Renal cortical epithelial cell (primary cell): Measurements from ENCODE around the gene SELENOO. TPM values are rescaled to one million over a fixed set of nuclear protein-coding genes. Genes with fewer than 3 reads are reported as not detected.

Source experiments
- DNase-seq: peaks from one replicate; pipeline ENCODE4 v3.0.0-alpha.2; 2011; ENCODE audit warnings: low read depth
- total RNA-seq: library from RNA; depleted of rRNA; stranded (reverse); fragments of >200 nt; gene quantifications from 2 replicates; pipeline ENCODE4 v1.2.3, GENCODE V29; 2014

SELENOO gene
- total RNA-seq, 1 donor from 2014 or later, result 26.7 TPM

GRCh38 chr22:50185375-50186087, 15.3 kb upstream of the SELENOO start, which contains the start of gene TRABD:
Gene TRABD, plus strand, starts transcription at chr22:50185913. Its CDS starts 7,148 bp downstream, at chr22:50193061.
- DNase-seq, result peak; percentile 50

DNA sequence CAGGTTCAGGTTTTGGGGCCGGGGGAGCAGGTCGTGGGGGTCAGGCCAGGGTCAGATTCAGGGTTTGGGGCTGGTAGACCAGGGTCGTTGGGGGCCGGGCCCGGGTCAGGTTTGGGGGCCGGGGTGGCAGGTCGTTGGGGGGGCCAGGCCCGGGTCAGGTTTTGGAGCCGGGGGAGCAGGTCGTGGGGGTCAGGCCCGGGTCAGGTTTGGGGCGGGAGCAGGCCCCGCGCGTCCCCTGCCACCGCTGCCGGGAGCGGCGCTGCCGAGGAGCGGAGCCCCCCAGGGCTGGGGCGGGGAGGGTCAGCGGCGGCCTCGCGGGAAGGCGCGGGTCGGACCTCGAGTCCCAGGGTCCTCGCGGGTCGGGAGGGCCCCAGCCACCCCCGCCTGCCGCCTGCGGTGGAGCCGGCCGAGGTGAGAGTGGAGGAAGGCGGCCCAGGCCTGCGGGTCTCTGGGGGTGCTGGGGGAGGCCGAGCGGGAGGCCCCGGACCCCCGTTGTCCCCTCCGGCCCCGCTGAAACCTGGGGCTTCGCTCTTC, 14.6 kb upstream of the SELENOO start:
- no peak for DNase-seq

- DNase-seq, result no peak
These were observed 13.9 kb upstream of the SELENOO start for GRCh38 chr22:50186761-50187523.

DNA sequence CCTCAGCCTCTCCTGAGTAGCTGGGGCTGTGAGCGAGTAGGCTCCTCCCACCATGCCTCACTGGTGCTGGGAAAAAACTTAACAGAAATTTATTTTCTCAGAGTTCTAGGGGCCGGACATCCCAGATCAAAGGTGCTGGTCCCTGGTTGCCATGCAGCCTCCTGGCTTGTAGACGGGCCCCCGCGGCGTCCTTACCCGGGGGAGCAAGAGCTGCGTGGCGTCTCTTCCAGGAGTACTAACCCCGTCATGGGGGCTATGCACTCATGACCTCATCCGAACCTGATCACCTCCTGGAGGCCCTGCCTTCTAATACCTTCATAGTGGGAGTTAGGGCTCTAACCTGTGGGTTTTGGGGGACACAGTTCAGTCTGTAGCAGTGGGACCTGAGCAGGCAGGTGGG, 12.5 kb upstream of the SELENOO start:
- DNase-seq, result no peak

- no peak for DNase-seq
These were observed 11.5 kb upstream of the SELENOO start for GRCh38 chr22:50189184-50189848.

GRCh38 chr22:50189849-50190181, 11.0 kb upstream of the SELENOO start:
- no peak for DNase-seq

GRCh38 chr22:50190182-50190940, 10.4 kb upstream of the SELENOO start:
- DNase-seq, result peak; percentile 60

DNA sequence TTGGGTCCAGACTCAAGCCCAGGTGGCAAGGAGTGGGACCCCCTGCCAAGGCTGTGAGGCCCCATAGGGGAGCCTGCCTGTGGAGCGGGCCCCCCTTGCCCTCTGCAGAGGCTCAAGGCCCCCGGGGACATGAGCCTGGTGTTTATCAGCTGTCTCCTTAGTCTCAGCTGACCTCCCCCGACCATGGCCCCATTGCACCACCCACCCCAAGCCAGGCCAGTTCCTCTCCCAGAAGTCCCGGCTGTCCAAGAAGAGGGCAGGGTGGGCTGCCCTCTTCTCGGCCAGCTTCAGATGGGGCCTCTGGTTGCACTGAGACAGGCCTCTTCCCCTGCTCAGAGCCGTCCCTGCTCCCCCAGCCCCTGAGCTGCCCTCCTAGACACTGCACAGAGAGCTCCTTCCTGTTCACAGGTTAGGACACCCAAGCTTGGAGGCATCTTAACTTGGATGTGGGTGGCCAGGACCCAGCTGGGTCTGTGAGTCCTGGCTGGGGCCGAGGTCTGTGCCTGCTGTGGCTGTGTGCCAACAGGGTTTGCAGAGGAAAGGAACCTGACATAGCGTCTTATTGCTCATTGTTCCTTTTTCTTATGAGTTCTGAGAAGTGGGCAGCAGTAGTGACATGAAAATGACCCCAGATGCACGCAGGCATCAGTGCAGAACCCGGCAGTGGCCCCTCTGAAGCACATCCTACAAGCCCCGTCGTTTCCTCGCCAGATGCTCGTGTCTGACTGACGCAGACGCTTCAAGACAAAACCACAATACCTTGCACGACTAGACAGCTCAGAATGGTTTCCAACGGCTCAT, 9.7 kb upstream of the SELENOO start:
- DNase-seq, result no peak

GRCh38 chr22:50192436-50193204, 8.2 kb upstream of the SELENOO start:
- no peak for DNase-seq

DNA sequence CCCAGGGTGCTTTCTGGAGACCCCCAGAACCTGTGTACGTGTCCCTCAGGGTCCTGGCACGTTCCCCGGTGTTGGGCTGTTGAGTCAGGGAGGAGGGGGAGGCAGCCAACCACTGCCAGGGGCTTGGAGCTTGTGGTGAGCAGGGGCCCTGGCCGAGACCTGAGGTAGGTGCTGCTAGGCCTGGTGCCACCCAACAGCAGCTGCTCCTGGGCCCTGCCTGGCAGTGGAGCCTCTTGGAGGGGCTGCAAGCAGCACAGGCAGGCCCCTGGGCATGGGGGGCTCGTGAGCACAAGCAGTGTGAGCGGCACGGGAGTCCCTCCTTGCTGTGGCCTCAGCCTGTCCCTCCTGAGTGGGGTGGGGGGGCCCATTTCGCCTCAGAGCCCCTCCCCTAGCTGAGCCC, 7.2 kb upstream of the SELENOO start:
- DNase-seq, result no peak

DNA sequence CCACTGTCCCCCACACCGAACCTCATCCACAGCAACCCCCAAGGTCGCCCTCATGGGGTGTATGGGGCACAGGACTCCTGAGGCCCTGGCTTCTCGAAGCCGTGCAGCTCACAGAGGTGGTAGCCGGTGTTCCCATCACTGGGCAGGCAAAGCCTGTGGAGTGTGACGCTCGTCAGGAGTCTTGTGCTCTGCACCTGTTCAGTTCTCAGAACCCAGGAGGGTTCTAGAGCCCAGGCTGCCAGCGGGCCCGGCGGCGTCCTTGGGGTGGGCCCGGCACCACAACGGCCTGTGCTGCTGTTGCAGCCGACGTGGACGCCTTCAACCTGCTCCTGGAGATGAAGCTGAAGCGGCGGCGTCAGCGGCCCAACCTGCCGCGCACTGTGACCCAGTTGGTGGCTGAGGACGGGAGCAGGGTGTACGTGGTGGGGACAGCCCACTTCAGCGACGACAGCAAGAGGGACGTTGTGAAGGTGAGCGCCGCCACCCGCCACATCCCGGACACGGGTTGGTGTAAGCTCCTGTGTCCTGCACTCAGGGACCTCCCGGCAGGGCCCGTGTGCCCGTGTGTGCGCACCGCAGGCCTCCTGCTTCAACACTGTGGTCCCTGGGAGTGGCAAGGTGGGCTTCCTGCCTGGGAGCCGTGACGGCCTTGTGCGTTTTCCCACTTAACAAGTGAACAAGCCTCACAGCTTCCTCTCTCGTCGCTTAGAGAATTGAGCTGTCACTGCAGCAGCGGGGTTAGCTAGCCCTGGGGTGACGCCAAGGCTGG, 6.6 kb upstream of the SELENOO start:
- no peak for DNase-seq

DNA sequence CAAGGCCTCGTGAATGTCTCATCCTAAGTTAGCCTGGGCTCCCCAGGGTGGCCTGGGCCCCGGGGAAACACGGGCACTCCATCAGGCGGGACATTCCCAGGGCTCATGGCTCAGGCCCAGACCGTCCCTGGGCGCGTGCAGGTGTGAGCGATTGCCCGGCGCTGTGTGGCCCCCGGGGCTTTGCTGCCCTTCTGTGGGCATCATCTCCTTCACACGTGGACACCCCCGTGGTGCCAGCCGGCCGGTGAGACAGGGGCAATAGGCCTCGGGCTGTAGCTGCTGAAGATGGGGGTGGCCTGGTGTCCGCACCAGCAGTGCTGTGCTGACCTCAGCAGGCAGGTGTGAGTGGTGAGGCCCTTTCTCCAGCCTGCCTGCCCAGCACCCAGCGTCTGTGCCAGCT, 4.6 kb upstream of the SELENOO start:
- no peak for DNase-seq

DNA sequence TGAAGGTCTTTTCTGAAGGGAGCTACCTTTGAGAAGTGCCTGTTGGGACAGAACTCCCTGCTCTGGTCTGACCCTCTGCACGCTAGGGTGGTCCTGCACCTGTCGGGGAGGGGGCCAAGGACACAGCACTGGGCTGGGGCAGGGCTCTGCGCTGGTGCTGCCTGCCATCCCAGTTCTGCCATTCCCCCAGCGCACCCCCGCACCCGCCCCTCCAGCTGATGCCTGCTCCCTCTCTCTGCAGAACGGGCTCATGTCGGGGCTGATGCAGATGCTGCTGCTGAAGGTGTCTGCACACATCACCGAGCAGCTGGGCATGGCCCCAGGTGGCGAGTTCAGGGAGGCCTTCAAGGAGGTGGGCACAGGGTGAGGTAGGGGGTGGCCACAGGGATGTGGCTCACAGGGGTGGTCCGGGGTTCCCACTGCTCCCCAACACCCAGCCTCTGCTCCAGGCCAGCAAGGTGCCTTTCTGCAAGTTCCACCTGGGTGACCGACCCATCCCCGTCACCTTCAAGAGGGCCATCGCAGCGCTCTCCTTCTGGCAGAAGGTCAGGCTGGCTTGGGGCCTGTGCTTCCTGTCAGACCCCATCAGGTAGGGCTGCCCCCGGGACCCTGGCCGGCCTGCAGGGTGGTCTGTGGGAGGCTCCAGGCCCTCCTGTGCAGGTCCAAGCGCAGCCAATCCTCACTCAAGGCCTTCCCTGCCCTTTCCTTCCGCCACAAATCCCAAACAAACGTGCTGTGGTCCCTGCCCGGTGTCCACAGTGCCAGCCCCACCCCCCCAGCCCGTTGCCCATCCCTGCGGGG, 3.6 kb upstream of the SELENOO start:
- no peak for DNase-seq

DNA sequence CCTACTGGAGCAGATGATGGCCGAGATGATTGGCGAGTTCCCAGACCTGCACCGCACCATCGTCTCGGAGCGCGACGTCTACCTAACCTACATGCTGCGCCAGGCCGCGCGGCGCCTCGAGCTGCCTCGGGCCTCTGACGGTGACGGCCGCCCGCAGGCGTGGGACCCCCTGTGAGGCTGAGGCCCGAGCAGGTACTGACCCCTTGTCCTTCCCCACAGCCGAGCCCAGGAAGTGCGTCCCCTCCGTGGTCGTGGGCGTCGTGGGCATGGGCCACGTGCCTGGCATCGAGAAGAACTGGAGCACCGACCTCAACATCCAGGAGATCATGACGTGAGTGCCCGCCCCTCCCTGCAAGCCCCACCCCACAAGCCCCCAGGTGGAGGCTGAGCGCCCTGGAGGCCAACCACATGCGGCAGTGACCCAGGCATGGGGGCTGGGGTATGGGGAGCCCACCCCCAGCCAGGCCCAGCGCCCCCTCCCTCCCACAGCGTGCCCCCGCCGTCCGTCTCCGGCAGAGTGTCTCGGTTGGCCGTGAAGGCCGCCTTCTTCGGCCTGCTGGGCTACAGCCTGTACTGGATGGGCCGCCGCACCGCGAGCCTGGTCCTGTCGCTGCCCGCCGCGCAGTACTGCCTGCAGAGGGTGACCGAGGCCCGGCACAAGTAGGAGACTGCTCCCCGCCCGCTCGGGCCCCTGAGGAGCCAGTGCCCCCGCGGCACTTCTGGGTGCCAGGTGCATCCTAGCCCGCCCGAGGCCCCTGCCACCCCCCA, 2.8 kb upstream of the SELENOO start:
- DNase-seq, result no peak

DNA sequence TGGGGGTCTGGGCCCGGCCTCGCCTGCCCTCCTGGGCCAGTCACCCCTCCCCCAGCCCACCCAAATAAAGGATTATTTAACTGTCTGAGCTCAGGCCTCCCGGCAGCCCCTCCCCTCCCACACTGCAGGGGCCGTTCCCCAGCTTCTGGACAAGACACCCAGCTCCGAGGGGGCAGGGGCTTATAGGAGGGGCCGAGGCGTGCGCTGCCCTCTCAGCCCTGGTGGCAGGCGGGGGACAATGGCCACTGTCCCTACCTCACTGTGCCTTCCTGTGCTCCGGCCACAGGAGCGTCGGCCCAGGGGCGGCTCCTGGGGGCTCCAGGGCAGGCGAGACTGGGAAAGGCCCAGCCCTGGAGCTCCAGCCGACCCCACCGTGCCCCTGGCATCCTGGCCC, 2.2 kb upstream of the SELENOO start:
- no peak for DNase-seq

- no peak for DNase-seq
These were observed 1.5 kb upstream of the SELENOO start for GRCh38 chr22:50199251-50199721.

- DNase-seq, result no peak
These were observed 866 bp upstream of the SELENOO start for GRCh38 chr22:50199829-50200460.
